ENCODE results near the gene CDKAL1.

The CDKAL1 gene

DNA sequence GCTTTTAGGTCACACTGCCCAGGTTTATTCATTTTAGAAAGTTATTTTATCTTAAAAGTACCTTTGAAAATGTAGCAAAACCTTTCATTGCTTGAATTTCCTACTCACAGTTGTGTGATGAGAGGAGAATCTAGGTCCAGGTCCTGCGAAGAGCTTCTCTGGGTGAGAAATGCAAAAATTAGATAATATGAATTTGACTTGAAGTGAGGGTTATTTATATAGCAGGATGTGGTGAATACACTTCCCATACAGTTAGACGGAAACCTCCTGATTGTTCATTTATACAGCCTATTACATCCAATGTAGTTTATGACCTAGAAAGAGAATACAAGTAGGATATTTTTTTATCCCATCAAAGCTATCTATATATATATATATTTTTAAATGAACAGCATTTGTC lies 30.5 kb downstream of the CDKAL1 start:
- TF ChIP-seq, protein P1, sequence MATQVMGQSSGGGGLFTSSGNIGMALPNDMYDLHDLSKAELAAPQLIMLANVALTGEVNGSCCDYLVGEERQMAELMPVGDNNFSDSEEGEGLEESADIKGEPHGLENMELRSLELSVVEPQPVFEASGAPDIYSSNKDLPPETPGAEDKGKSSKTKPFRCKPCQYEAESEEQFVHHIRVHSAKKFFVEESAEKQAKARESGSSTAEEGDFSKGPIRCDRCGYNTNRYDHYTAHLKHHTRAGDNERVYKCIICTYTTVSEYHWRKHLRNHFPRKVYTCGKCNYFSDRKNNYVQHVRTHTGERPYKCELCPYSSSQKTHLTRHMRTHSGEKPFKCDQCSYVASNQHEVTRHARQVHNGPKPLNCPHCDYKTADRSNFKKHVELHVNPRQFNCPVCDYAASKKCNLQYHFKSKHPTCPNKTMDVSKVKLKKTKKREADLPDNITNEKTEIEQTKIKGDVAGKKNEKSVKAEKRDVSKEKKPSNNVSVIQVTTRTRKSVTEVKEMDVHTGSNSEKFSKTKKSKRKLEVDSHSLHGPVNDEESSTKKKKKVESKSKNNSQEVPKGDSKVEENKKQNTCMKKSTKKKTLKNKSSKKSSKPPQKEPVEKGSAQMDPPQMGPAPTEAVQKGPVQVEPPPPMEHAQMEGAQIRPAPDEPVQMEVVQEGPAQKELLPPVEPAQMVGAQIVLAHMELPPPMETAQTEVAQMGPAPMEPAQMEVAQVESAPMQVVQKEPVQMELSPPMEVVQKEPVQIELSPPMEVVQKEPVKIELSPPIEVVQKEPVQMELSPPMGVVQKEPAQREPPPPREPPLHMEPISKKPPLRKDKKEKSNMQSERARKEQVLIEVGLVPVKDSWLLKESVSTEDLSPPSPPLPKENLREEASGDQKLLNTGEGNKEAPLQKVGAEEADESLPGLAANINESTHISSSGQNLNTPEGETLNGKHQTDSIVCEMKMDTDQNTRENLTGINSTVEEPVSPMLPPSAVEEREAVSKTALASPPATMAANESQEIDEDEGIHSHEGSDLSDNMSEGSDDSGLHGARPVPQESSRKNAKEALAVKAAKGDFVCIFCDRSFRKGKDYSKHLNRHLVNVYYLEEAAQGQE (IDR thresholded peaks at IDR 0.05; ENCODE audit: insufficient read depth in 1 of 2, low read depth in 2 of 2, low read length in 2 of 2): no peak
- no peak for TF ChIP-seq TAF1 (IDR thresholded peaks at IDR 0.05; ENCODE audit: borderline replicate concordance, insufficient read depth, low read length)
- no peak for TF ChIP-seq POLR2AphosphoS5 (IDR thresholded peaks at IDR 0.05; ENCODE audit: low read depth, low read length)
- TF ChIP-seq FOXP2 (optimal IDR thresholded peaks at IDR 0.05; ENCODE audit: borderline replicate concordance, extremely low read depth, extremely low read length, insufficient read depth): no peak
- TF ChIP-seq SIN3A (IDR thresholded peaks at IDR 0.05; ENCODE audit: borderline replicate concordance, insufficient read depth, low read length): no peak

- TF ChIP-seq POLR2AphosphoS5 (IDR thresholded peaks at IDR 0.05; ENCODE audit: low read depth, low read length) (no peak), TAF1 (IDR thresholded peaks at IDR 0.05; ENCODE audit: borderline replicate concordance, insufficient read depth, low read length) (no peak), FOXP2 (optimal IDR thresholded peaks at IDR 0.05; ENCODE audit: borderline replicate concordance, extremely low read depth, extremely low read length, insufficient read depth) (no peak), SIN3A (IDR thresholded peaks at IDR 0.05; ENCODE audit: borderline replicate concordance, insufficient read depth, low read length) (no peak)
- TF ChIP-seq, protein P1 (IDR thresholded peaks at IDR 0.05; ENCODE audit: insufficient read depth in 1 of 2, low read depth in 2 of 2, low read length in 2 of 2): no peak
Observed at GRCh38 chr6:20565342-20565741, 31.1 kb downstream of the CDKAL1 start.

- TF ChIP-seq POLR2AphosphoS5 (IDR thresholded peaks at IDR 0.05; ENCODE audit: low read depth, low read length): no peak
- TF ChIP-seq, protein P1 (IDR thresholded peaks at IDR 0.05; ENCODE audit: insufficient read depth in 1 of 2, low read depth in 2 of 2, low read length in 2 of 2): no peak
- no peak for TF ChIP-seq SIN3A (IDR thresholded peaks at IDR 0.05; ENCODE audit: borderline replicate concordance, insufficient read depth, low read length)
- no peak for TF ChIP-seq TAF1 (IDR thresholded peaks at IDR 0.05; ENCODE audit: borderline replicate concordance, insufficient read depth, low read length)
- no peak for TF ChIP-seq FOXP2 (optimal IDR thresholded peaks at IDR 0.05; ENCODE audit: borderline replicate concordance, extremely low read depth, extremely low read length, insufficient read depth)
Observed at GRCh38 chr6:20566109-20566508, 31.9 kb downstream of the CDKAL1 start.

- no peak for TF ChIP-seq SIN3A (IDR thresholded peaks at IDR 0.05; ENCODE audit: borderline replicate concordance, insufficient read depth, low read length)
- no peak for TF ChIP-seq TAF1 (IDR thresholded peaks at IDR 0.05; ENCODE audit: borderline replicate concordance, insufficient read depth, low read length)
- TF ChIP-seq FOXP2 (optimal IDR thresholded peaks at IDR 0.05; ENCODE audit: borderline replicate concordance, extremely low read depth, extremely low read length, insufficient read depth): no peak
- TF ChIP-seq, protein P1 (IDR thresholded peaks at IDR 0.05; ENCODE audit: insufficient read depth in 1 of 2, low read depth in 2 of 2, low read length in 2 of 2): no peak
- TF ChIP-seq POLR2AphosphoS5 (IDR thresholded peaks at IDR 0.05; ENCODE audit: low read depth, low read length): no peak
Observed at GRCh38 chr6:20569000-20569610, 34.8 kb downstream of the CDKAL1 start.
